ENCODE data around the gene OR2AG1. TPM values are rescaled to one million over a fixed set of nuclear protein-coding genes. Genes with fewer than 3 reads are reported as not detected.
"Not testable (repeated sequence)": the region's sequence is repeated elsewhere in the genome, so short reads cannot be mapped to it uniquely, and the experiment has no call there.

Gene OR2AG1
- total and polyA plus RNA-seq, 2 donors (not counting 1 experiment from before 2014, with no cell fraction given), result not detected

- no peak for DNase-seq (ENCODE audit: low read depth in 2 of 2)
- no peaks in the 10 kb centered on the region for H3K9me3 ChIP-seq (ENCODE audit: control insufficient read depth, insufficient read depth, low read depth, low read length)
- no peak within 1 kb of the TSS for H3K4me3 ChIP-seq (replicated peaks in 1 of 4; ENCODE audit: control extremely low read depth in 1 of 4, insufficient read depth in 1 of 4, low read depth in 3 of 4, low read length in 4 of 4)
- H2AFZ ChIP-seq (ENCODE audit: low read length), result no peak within 1 kb of the TSS
- TF ChIP-seq, protein P1, sequence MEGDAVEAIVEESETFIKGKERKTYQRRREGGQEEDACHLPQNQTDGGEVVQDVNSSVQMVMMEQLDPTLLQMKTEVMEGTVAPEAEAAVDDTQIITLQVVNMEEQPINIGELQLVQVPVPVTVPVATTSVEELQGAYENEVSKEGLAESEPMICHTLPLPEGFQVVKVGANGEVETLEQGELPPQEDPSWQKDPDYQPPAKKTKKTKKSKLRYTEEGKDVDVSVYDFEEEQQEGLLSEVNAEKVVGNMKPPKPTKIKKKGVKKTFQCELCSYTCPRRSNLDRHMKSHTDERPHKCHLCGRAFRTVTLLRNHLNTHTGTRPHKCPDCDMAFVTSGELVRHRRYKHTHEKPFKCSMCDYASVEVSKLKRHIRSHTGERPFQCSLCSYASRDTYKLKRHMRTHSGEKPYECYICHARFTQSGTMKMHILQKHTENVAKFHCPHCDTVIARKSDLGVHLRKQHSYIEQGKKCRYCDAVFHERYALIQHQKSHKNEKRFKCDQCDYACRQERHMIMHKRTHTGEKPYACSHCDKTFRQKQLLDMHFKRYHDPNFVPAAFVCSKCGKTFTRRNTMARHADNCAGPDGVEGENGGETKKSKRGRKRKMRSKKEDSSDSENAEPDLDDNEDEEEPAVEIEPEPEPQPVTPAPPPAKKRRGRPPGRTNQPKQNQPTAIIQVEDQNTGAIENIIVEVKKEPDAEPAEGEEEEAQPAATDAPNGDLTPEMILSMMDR (conservative IDR thresholded peaks at IDR 0.05 in 1 of 2, IDR thresholded peaks at IDR 0.05 in 1 of 2; ENCODE audit: low read depth in 1 of 2, low read length in 2 of 2), result no peak
- TF ChIP-seq EZH2 (IDR thresholded peaks at IDR 0.05; ENCODE audit: low read length, missing control alignments), result no peak
- no peak within 1 kb of the TSS for H3K4me2 ChIP-seq (ENCODE audit: extremely low read depth, insufficient read depth, low read length)
- H3K4me1 ChIP-seq (ENCODE audit: control insufficient read depth, extremely low read depth, insufficient read depth, low read length), result no peaks in the 10 kb centered on the region
- H3K27ac ChIP-seq (ENCODE audit: insufficient read depth, low read length), result no peak within 1 kb of the TSS
- H3K27me3 ChIP-seq (ENCODE audit: control insufficient read depth, insufficient read depth, low read length), result no peaks in the 10 kb centered on the region
- no peaks in the 10 kb centered on the region for H3K36me3 ChIP-seq (ENCODE audit: control insufficient read depth, insufficient read depth, low read length)
- no peaks in the 10 kb centered on the region for H4K20me1 ChIP-seq (ENCODE audit: control insufficient read depth, extremely low read depth, insufficient read depth, low read length)
- no peaks in the 10 kb centered on the region for H3K79me2 ChIP-seq (ENCODE audit: control insufficient read depth, insufficient read depth, low read length)
- H3K9ac ChIP-seq (ENCODE audit: insufficient read depth, low read length), result no peak within 1 kb of the TSS
Measured at GRCh38 chr11:6799402-6799801, 16.6 kb downstream of the OR2AG1 start, which contains the start of gene OR6A2. TSS of gene OR6A2 (minus strand) at chr11:6799689. CDS start at chr11:6795708, 3,981 bp downstream.

DNA sequence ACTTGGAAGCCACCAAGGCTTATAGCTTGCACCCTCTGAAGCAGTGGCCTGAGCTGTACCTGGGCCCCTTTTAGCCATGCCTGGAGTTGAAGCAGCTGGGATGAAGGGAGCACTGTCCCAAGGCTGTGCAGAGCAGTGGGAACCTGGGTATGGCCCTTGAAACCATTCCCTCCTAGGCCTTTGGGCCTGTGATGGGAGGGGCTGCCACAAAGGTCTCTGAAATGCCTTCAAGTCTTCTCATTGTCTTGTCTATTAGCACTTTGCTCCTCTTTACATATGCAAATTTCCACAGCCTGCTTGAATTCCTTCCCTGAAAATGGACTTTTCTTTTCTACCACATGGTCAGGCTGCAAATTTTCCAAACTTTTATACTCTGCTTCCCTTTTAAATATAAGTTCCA lies 18.3 kb downstream of the OR2AG1 start:
- not testable (repeated sequence) for DNase-seq (ENCODE audit: low read depth in 2 of 2); H3K4me3 ChIP-seq (replicated peaks in 1 of 4; ENCODE audit: control extremely low read depth in 1 of 4, insufficient read depth in 1 of 4, low read depth in 3 of 4, low read length in 4 of 4)

DNA sequence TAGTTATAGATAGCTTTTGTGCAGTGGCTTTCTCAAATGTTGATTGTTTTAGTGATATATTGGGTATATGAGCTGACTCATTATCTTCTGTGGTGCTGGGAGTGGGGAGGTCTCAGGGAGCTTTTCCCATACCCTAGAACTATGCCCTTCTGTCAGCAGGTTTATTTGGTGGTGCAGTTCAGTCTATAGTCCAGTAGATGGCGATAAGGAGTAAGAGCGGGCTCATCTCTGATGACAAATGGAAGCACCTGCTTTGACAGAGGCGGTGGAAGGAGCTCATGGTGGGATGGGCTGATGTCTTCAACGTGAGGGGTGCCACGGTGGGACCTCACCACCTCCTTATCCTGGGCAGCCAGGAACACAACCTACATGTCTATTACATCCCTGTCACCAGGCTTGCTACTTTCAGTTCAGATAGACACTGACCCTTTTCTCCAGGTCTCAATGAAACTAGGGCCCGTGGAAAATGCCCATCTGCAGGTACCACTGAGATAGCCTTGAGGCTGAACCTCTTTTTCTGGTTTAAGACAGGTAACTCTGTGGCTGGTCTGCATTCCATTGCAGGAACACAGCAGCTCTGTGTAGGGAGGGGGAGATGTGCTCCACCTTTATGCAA lies 29.7 kb downstream of the OR2AG1 start:
- Histone ChIP-seq H3K4me2 (ENCODE audit: extremely low read depth, insufficient read depth, low read length) (no peak overlapping the region), H3K27ac (ENCODE audit: insufficient read depth, low read length) (no peak overlapping the region), H3K9me3 (ENCODE audit: control insufficient read depth, insufficient read depth, low read depth, low read length) (no peaks in the 10 kb centered on the region), H3K27me3 (ENCODE audit: control insufficient read depth, insufficient read depth, low read length) (no peaks in the 10 kb centered on the region), H3K9ac (ENCODE audit: insufficient read depth, low read length) (no peak overlapping the region), H4K20me1 (ENCODE audit: control insufficient read depth, extremely low read depth, insufficient read depth, low read length) (no peaks in the 10 kb centered on the region), H2AFZ (ENCODE audit: low read length) (no peak overlapping the region), H3K4me3 (replicated peaks in 1 of 4; ENCODE audit: control extremely low read depth in 1 of 4, insufficient read depth in 1 of 4, low read depth in 3 of 4, low read length in 4 of 4) (no peak overlapping the region), H3K4me1 (ENCODE audit: control insufficient read depth, extremely low read depth, insufficient read depth, low read length) (no peaks in the 10 kb centered on the region), H3K36me3 (ENCODE audit: control insufficient read depth, insufficient read depth, low read length) (no peaks in the 10 kb centered on the region), H3K79me2 (ENCODE audit: control insufficient read depth, insufficient read depth, low read length) (no peaks in the 10 kb centered on the region)
- no peak for TF ChIP-seq EZH2 (IDR thresholded peaks at IDR 0.05; ENCODE audit: low read length, missing control alignments)
- TF ChIP-seq, protein P1 (conservative IDR thresholded peaks at IDR 0.05 in 1 of 2, IDR thresholded peaks at IDR 0.05 in 1 of 2; ENCODE audit: low read depth in 1 of 2, low read length in 2 of 2), result peak; percentile 96 to 98
- DNase-seq (ENCODE audit: low read depth in 2 of 2), result peak; percentile 22 to 32

More for the DNA sequence above, 18.3 kb downstream of the OR2AG1 start:
- H2AFZ ChIP-seq (ENCODE audit: low read length); H3K9me3 ChIP-seq (ENCODE audit: control insufficient read depth, insufficient read depth, low read depth, low read length); H3K27ac ChIP-seq (ENCODE audit: insufficient read depth, low read length); H3K4me2 ChIP-seq (ENCODE audit: extremely low read depth, insufficient read depth, low read length); H4K20me1 ChIP-seq (ENCODE audit: control insufficient read depth, extremely low read depth, insufficient read depth, low read length); H3K79me2 ChIP-seq (ENCODE audit: control insufficient read depth, insufficient read depth, low read length); H3K36me3 ChIP-seq (ENCODE audit: control insufficient read depth, insufficient read depth, low read length); H3K27me3 ChIP-seq (ENCODE audit: control insufficient read depth, insufficient read depth, low read length); H3K9ac ChIP-seq (ENCODE audit: insufficient read depth, low read length); H3K4me1 ChIP-seq (ENCODE audit: control insufficient read depth, extremely low read depth, insufficient read depth, low read length): not testable (repeated sequence)

Data from fibroblast of lung (primary cell).